Left colon (tissue), 2 donors: ENCODE measurements around the gene CD1D. TPM values are rescaled to one million over a fixed set of nuclear protein-coding genes. Genes with fewer than 3 reads are reported as not detected.
A peak's percentile ranks its signal among the peaks of the same experiment; 100 is the strongest.

ENCODE experiments used
- ATAC-seq: fragments of 200-7000 bp; cut with Tn5 transposase; one replicate; pipeline ENCODE4 v1.9.1; 2020; ENCODE audit warnings: mild to moderate bottlenecking, moderate library complexity
- DNase-seq, 2 donors: peaks; one replicate each; pipeline ENCODE4 v3.0.0-alpha.2; 2020
- intact Hi-C, 2 donors: fragments of 100-400 bp; cut with DNase I in 1 of 2; cut with micrococcal nuclease in 1 of 2; formaldehyde crosslinking; loops; one replicate each; pipeline versions ENCODE4 v1.11.2 to v1.14.0; 2022; cut with DNase I, micrococcal nuclease
- long read RNA-seq: library from polyadenylated mRNA; unstranded; transcript quantifications from one replicate; pipeline ENCODE4 v2.0.0, GENCODE V29; 2021
- total RNA-seq, 2 donors: library from RNA; stranded (reverse); fragmentation: NEBNext Ultra II Directional; extraction: Animal tissue kit (Norgen Biotek cat#: 25700); gene quantifications; one replicate each; pipeline ENCODE4 v1.2.1, GENCODE V29; 2021
- donor health status: DM: no; HTN: no; CAD: no.
- donor health status: DM: yes; HTN: yes; CAD: no.

Gene CD1D
- total RNA-seq, result 1 to 10 TPM; 6.5 to 8.2 TPM
- long read RNA-seq, partial matches to known transcripts, result 3 of 27 reads
- long read RNA-seq, other reads (novel, unspliced or antisense), result 24 of 27 reads

DNA sequence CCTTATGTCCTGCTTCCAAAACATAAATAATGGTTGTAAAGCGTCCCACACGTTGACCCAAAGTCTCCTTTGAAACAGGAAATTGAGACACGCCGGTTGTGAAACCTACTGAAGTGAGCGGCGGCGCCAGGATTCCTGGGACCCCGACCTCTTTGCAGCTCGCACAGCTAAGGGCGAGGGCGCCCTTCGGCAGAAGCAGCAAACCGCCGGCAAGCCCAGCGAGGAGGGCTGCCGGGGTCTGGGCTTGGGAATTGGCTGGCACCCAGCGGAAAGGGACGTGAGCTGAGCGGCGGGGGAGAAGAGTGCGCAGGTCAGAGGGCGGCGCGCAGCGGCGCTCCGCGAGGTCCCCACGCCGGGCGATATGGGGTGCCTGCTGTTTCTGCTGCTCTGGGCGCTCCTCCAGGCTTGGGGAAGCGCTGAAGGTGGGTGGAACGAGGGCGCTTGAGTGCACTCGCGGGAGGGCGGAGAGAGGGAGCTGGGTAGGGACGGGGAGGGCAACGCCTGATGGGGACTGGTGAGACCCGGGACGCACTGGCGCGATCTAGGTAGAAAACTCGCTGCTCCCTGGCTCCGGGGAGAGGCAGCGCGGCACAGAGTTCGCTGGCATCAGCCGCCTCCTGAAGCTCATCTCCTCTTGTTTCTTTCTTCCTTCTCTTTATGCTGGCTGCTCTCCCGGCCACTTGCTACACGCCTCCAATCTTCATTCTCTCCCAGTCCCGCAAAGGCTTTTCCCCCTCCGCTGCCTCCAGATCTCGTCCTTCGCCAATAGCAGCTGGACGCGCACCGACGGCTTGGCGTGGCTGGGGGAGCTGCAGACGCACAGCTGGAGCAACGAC is at the start of gene CD1D:
CD1D (plus strand) TSS at position 155 of the 836 bp plus-strand sequence; CDS start at position 362, 207 bp downstream.
- intact Hi-C loops, result no loop called here
- ATAC-seq (peak; percentile 26), DNase-seq (peak; percentile 46 to 57)

DNA sequence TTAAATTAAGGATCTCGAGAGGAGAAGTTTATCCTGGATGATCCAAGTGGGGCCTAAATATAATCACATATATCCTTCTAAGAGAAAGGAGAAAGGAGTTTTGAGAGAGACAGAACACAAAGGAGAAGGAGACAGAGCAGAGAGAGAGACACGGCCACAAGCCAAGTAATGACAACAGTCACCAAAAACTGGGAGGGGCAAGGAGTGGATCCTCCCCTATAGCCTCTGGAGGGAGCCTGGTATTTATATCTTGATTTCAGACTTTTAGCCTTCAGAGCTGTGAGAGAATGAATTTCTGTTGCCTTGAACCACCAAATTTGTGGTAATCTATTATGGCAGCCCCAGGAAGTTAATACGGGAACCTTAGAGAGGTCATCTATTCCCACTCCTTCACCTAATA is 49.5 kb upstream of the CD1D start:
- DNase-seq (no peak), ATAC-seq (no peak)
- intact Hi-C loops, result no loop called here

DNA sequence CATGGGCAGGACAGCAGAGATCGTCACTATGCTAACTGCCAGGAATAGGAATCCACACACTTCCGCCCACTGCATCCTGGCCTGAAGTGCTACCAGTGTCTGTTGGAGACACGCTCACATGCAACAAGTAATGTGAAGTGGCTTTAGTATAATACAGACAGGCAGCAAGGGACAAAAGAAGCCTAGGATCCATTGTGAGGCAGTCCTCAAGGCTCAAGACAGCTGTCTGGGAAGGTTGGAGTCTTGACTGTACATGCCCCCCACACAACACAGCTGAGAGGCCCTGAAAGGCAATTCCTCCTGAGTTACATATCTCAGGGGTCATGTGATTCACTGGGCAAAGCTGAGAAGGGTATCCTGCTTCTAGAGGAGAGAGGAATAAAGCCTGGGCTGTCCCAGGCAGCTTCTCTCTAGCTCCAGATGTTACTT is 39.9 kb upstream of the CD1D start:
- DNase-seq (no peak), ATAC-seq (no peak)
- intact Hi-C loops, result no loop called here

DNA sequence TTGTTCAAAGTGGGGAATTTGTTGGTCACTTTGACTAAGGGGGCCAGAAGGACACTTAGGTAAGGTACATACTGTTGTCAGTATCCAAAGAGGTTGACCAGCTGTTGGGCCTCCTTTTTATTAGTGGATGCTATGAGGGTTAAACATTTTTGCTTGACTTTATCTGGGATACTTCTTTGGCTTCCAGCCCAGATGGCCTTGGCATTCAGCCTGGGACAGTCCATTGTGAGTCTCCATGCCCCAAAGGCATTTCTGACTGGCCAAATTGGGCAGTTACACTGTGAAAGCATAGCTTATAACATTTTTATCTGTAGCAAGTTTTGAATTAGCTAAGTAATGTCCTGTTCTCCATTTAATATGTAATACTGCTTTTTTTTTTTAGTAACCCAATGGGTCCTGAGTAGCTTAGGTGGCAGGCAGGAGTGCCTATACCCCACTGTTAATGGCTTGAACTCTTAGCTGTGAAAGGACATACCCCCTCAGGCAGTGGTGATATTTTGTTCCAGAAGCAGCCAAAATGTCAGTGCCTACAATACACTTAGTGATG is 35.4 kb upstream of the CD1D start:
- DNase-seq, result no peak
- no peak for ATAC-seq
- intact Hi-C loops, result no loop called here

DNA sequence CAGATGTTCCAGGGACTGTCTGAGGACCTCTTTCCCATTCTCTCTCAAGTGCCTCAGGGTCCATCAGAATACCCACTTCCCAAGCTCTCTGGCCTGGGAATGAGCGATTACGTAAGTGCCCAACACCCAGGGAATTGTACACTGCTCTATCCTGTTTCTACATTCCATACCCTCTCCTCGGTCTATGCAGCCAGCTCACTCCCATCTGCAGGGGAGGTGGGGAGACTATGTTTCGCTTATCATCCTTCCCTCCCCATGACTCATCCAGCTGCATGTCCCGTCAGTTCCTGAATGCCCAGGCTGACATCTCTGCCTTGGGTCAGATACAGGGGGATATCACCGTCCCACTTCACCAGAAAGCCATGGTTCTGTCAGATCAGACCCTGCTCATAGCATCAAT is 34.5 kb upstream of the CD1D start:
- DNase-seq (no peak), ATAC-seq (no peak)
- intact Hi-C loops, result no loop called here

DNA sequence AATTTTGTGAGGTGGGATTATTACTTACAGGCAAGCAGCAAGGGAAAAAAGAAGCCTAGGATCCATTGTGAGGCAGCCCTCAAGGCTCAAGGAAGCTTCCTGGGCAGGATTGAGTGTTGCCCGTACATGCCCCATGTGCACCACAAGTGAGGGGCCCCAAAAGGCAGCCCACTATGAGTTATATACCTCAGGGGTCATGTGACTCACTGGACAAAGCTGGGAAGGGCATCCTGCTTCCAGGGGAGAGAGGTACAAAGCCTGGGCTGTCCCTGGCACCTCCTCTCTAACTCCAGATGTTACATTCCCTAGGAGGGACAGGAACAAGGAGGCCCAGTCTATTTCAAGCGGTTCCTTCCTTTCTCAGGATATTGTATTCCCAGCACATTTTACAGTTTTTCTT is 34.0 kb upstream of the CD1D start:
- intact Hi-C loops, result no loop called here
- no peak for DNase-seq

DNA sequence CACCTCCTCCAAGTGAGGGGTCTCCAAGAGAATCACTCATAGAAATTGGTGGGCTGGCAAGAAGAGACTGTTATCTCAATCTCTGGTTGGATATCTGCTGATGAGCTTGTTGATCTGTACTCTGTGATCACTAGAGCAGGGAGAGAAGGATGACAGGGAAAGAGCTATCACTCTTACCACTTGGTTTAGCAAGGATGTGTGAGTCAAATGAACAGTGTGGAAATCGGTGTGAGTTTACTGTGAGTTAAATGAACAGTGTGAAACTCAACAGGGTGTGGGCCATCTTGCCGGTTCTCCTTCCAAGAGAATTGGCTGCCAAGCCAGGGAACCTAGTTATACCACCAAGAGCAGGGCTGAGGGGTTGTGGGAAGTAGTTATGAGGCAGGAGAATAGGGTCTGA is 33.3 kb upstream of the CD1D start:
- ATAC-seq (no peak), DNase-seq (no peak)
- intact Hi-C loops, result no loop called here

More for the DNA sequence above, 34.0 kb upstream of the CD1D start:
- no peak for ATAC-seq

DNA sequence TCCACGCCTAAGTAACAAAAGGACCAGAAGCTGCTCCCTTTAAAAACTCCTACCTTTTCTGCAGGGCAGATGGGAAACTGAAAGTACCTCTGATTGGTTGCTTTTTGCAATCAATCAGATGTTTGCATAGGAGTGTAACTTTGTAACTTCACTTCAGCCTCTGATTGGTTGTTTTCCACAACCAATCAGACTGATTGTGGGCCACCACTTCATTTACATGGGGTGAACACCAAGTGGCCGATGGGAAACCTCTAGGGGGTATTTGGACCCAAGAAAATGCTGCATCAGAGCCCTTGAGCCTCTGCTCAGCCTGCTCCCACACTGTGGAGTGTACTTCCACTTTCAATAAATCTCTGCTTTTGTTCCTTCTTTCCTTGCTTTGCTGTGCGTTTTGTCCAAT is 32.8 kb upstream of the CD1D start:
- DNase-seq (no peak), ATAC-seq (no peak)
- intact Hi-C loops, result no loop called here

DNA sequence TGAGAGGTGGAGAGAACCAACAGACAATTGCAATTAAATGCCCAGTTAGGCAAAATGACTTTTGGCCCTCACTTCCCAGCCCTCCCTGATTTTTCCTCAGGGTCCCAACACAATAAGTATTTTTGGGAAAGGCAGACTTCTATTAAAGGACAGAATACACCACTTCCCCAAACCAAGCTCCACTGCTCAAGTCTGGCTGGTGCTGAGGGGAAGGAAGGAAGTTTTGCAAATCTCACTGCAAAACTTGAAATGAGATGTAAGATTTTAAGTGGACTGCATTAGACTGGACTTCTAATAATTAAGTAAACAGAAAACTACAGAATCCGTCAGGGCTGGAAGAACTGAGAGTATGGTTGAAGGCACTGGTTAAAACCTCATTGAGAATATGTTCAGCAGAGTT is 32.2 kb upstream of the CD1D start:
- intact Hi-C loops, result no loop called here
- DNase-seq (no peak), ATAC-seq (no peak)

DNA sequence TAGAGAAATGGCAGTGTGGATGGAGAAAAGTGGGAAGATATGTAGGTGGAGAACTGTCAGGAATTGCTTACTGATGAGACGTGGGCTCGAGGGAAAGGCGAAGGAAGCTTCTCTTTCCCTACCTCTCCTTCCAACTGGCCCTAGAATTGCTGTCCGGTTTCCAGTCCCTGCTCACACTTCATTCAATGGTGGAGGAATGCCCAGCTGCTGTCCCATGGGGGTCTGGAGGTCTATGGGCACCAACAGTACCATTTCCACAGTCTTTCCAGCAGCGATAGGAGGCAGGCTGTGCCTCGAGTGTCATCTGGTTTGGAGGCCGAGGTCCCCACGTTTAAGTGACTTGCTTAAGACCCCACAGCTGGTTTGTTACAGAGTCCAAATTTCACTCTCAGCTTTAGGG is 31.5 kb upstream of the CD1D start:
- DNase-seq (peak in 1 of 2 donors; percentile 11), ATAC-seq (no peak)
- intact Hi-C loops, result no loop called here

DNA sequence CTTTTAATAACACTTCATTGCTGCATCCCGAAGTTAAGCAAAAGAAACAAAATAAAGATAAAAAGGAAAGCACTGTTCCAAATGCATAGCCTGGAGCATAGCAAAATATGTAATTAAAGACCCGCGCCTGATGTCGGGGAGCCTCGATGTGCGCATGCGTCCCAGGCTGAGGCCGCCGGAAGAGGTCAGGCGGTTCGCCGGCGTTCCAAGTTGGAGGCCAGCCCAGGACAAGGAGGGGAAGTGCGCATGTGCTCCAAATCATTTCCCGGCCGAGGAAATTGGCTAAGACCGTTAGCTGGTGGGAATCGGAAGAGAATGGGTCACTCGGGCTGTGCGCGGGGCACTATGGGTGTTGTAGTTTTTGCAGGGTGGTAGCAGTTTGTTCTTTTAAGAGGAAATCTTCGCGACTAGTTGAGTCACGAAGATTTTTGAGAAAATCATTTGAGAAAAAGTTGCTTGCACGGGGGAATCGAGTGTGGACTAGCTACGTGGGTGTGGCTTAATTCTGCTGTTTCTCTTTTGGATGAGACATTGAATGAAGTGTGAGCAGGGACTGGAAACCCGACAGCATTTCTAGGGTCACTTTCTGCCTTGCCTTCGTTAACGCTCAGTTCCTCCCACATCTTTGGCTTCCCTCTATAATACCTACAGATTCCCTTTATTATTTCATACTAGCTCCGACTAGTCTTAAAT is 31.0 kb upstream of the CD1D start:
- DNase-seq (peak; percentile 88 to 92), ATAC-seq (peak; percentile 96)
- intact Hi-C loops, result no loop called here

DNA sequence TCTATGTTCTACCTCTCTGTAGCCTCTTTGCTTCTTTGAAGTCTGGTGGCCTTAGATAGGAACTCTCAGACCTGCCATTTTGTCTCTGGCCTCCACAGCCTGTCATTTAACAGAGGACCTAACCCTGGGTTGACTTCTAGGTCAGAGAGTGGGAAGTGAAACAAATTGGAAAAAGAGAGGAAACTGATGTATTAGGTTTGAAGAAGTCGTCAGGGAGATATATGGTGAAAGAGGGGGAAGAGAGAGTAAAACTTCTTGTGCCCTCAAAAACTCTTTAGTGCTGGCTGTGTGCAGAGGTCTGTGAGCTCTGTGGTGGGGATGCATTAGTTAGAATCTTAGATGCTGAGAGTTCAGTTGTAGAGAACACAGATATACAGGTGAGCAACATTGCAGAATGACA is 30.2 kb upstream of the CD1D start:
- ATAC-seq, result no peak
- no peak for DNase-seq
- intact Hi-C loops, result no loop called here

DNA sequence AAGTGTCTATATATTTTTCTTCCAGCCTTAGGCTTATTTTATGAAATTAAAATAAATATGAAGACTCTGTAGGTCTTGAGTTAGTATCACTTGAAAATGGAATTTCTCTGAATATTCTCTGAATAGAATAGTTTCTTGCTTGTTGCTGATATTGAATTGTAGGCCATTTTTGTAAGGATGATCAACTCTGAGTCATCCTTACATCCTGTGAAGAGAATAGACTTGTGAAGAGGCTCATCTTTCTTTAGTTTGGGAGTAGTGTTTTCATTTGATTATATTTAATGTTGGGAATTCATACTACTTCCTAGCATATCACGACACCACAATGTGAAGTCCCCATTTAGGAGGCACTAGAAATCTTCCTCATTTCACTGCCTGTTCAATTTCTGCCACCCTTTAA is 27.5 kb upstream of the CD1D start:
- intact Hi-C loops, result no loop called here
- no peak for ATAC-seq
- no peak for DNase-seq

DNA sequence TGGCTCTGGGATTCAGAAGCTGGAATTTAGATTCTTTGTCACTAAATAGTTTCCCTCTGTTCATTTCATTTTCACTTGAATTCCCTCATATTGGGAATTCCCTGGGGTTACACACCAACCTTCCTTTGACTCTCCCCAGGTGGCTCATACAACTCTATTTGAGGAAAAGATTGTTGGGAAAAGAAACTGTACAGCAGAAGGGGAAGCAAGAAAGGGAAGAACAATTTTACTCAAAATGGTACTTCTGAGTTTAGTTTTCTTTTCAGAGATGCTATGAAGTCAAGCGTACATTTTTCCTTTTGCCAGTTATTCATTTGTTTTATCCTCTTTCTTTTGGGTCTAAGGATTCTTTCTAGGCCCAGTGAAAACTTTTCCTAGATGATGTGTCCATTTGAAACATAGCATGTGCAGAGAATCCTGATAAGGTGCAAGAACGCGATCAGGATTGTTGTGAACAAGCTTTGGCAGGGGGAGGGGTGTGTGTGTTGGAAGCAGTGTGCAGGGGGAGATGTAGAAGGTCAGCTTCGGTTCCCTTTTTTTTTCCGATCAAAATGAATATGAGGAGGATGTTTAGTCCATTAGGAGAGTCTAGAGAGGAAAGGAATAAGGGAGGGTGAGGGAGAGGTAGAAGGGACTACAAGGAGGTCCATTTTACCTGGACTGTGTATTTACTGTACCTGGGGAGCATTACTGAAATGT is 26.8 kb upstream of the CD1D start:
- no peak for ATAC-seq
- intact Hi-C loops, result no loop called here
- DNase-seq, result no peak

DNA sequence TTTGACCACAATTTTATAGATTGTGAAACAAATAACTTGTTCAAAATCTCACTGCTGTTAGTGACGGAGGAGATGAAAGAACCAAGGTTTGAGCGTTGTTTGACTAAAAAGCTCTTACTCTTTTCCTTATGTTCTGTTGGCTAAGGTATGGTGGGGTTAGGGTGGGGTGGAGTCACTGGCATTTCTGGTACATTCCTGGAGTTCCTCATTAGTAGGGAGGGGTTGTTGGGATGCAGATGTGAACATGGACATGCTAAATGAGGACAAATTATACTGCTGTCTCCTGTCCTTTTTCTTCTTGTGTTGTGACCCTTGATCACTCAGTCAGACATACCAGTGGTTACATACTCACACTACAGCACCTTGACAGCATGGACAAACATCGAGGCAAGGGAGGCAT is 26.2 kb upstream of the CD1D start:
- DNase-seq (no peak), ATAC-seq (no peak)
- intact Hi-C loops, result no loop called here

DNA sequence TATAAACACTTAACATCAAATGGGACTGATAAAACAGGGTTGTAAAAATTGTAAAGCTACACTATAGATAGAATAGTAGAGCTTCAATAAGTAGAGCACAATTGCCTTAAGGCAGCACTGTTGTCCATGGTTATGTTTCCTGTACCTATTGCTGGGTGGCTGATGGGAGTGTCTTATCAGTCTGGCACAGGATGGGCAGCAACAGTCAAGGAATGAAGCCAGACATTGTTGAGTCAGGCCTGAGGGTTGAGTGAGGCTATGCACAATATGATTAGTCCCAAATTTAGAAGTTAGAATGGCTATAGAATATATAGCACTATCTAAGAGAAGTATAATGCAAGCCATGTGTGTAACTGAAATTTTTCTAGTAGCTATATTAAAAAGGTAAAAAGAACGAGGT is 25.0 kb upstream of the CD1D start:
- intact Hi-C loops, result no loop called here
- DNase-seq (no peak), ATAC-seq (no peak)

DNA sequence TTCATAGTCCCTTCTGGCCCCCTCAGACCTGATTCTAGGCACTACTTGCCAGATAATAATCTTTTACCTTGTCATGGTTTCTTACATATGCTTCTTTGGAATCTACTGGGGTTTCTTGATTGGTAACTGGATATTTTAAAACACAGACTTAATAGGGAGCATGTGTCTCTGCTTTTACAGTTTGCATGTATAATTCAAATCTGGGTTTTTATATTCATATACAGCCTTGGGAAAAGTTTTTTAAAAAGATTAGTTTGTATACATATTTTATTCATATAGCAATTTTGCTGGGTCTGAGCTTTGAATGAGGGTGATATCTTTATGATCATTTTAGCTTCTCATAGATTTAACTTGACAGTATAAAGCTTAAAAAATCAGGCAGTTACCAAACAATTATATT is 21.1 kb upstream of the CD1D start:
- ATAC-seq (no peak), DNase-seq (no peak)
- intact Hi-C loops, result no loop called here

DNA sequence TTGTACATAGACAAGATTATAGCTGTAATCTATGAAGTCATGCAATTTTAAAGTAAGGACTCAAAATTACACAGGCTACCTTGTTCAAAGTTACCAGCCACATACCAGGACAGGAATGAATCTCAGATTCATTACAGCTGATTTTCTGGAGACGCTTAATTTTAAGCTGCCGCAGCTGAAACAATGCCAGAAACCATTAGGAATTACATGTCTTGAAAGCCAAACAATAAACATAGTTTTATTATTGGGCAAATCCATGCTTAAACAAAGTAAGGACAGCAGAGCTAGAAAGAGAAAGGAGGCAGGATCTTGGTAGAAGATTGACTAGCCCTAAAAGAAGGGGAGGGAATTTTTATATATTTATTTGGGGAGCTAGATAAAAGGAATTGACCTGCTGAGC is 19.2 kb upstream of the CD1D start:
- ATAC-seq (no peak), DNase-seq (no peak)
- intact Hi-C loops, result no loop called here
